Loucy (cell line): ENCODE data around the gene LDAH.

Experiments
- H2AFZ ChIP-seq: fragments of 200-600 bp; sonication (generic); 2 replicates; pipeline ENCODE4 v1.6.0; 2016; ENCODE audit warnings: antibody characterized with exemption, mild to moderate bottlenecking, low read length, moderate library complexity
- H3F3A ChIP-seq: fragments of 200-600 bp; 2 replicates; pipeline ENCODE4 v1.6.0; 2016; ENCODE audit warnings: antibody characterized with exemption, low read depth, mild to moderate bottlenecking
- H3K27me3 ChIP-seq: fragments of 200-600 bp; sonication (generic); 2 replicates; pipeline ENCODE4 v1.6.1; 2014; ENCODE audit warnings: low read length, mild to moderate bottlenecking; ENCODE audit not compliant: insufficient read depth, poor library complexity, severe bottlenecking
- H3K36me3 ChIP-seq: fragments of 200-600 bp; sonication (generic); 2 replicates; pipeline ENCODE4 v1.6.1; 2016; ENCODE audit warnings: low read length; ENCODE audit not compliant: insufficient read depth
- H3K4me1 ChIP-seq: fragments of 200-600 bp; sonication (generic); 2 replicates; pipeline ENCODE4 v1.5.1; 2014; ENCODE audit warnings: low read length, mild to moderate bottlenecking; ENCODE audit not compliant: insufficient read depth, poor library complexity, severe bottlenecking
- H3K4me2 ChIP-seq: fragments of 200-600 bp; sonication (generic); 2 replicates; pipeline ENCODE4 v1.6.0; 2014; ENCODE audit warnings: antibody characterized with exemption, low read length, low read depth, mild to moderate bottlenecking; ENCODE audit not compliant: poor library complexity, severe bottlenecking
- H3K4me3 ChIP-seq: fragments of 200-600 bp; sonication (generic); 2 replicates; pipeline ENCODE4 v1.5.1; 2014; ENCODE audit warnings: low read length, mild to moderate bottlenecking, mixed read lengths; ENCODE audit not compliant: poor library complexity, severe bottlenecking
- H3K79me2 ChIP-seq: fragments of 200-600 bp; sonication (generic); 2 replicates; pipeline ENCODE4 v1.6.1; 2014; ENCODE audit warnings: low read length; ENCODE audit not compliant: insufficient read depth
- H3K9ac ChIP-seq: fragments of 200-600 bp; sonication (generic); 2 replicates; pipeline ENCODE4 v1.6.0; 2014; ENCODE audit warnings: mild to moderate bottlenecking, low read depth, low read length, moderate library complexity; ENCODE audit not compliant: poor library complexity, severe bottlenecking
- H3K9me2 ChIP-seq: fragments of 200-600 bp; sonication (generic); replicated peaks from 2 replicates; pipeline ENCODE4 v1.6.1; 2016; ENCODE audit warnings: low read depth, low read length, mixed read lengths
- H3K9me3 ChIP-seq: fragments of 200-600 bp; sonication (generic); 2 replicates; pipeline ENCODE4 v1.6.1; 2014; ENCODE audit warnings: mild to moderate bottlenecking, antibody characterized with exemption, low read length, low read depth; ENCODE audit not compliant: insufficient read depth
- H4K20me1 ChIP-seq: fragments of 200-600 bp; sonication (generic); 2 replicates; pipeline ENCODE4 v1.6.0; 2014; ENCODE audit warnings: antibody characterized with exemption, low read length, mild to moderate bottlenecking; ENCODE audit not compliant: insufficient read depth, poor library complexity, severe bottlenecking
- CTCF ChIP-seq: fragments of 200-600 bp; sonication (generic); conservative IDR thresholded peaks from 2 replicates; pipeline ENCODE4 v1.5.1; 2014; ENCODE audit warnings: mild to moderate bottlenecking, antibody characterized with exemption, low read length
- EZH2phosphoT487 ChIP-seq: fragments of 200-600 bp; IDR thresholded peaks from 2 replicates; pipeline ENCODE4 v1.6.1; 2018; ENCODE audit warnings: antibody characterized with exemption, mild to moderate bottlenecking, moderate library complexity, borderline replicate concordance

The LDAH gene

GRCh38 chr2:20652141-20652540 is 170.8 kb downstream of the LDAH start:
- peaks cover 78% of the 10 kb centered on the region for H3K4me1 ChIP-seq
- H3K27me3 ChIP-seq, result no peaks in the 10 kb centered on the region
- no peak overlapping the region for H2AFZ ChIP-seq
- H3K79me2 ChIP-seq, result peaks cover 4% of the 10 kb centered on the region; the same call in 1 of the 2 replicates
- no peaks in the 10 kb centered on the region; the same call in 1 of the 2 replicates for H3F3A ChIP-seq
- peak overlapping the region; percentile 79 for H3K9ac ChIP-seq
- H3K9me2 ChIP-seq, result no peaks in the 10 kb centered on the region
- no peaks in the 10 kb centered on the region for H4K20me1 ChIP-seq
- H3K4me3 ChIP-seq, result no peak overlapping the region
- peak overlapping the region; percentile 82 for H3K4me2 ChIP-seq
- H3K9me3 ChIP-seq, result no peaks in the 10 kb centered on the region
- no peaks in the 10 kb centered on the region for H3K36me3 ChIP-seq
- TF ChIP-seq CTCF (no peak), EZH2phosphoT487 (no peak)

GRCh38 chr2:20651731-20652099 is 171.2 kb downstream of the LDAH start:
- no peaks in the 10 kb centered on the region for H3K9me2 ChIP-seq
- no peaks in the 10 kb centered on the region for H3K27me3 ChIP-seq
- peak overlapping the region; percentile 82 for H3K4me2 ChIP-seq
- no peaks in the 10 kb centered on the region for H3K36me3 ChIP-seq
- no peak for TF ChIP-seq CTCF
- TF ChIP-seq EZH2phosphoT487, result no peak
- H3F3A ChIP-seq, result no peaks in the 10 kb centered on the region; the same call in 1 of the 2 replicates
- peaks cover 78% of the 10 kb centered on the region for H3K4me1 ChIP-seq
- H3K9me3 ChIP-seq, result no peaks in the 10 kb centered on the region
- no peak overlapping the region for H2AFZ ChIP-seq
- H4K20me1 ChIP-seq, result no peaks in the 10 kb centered on the region
- H3K79me2 ChIP-seq, result peaks cover 4% of the 10 kb centered on the region; the same call in 1 of the 2 replicates
- peak overlapping the region; percentile 79 for H3K9ac ChIP-seq
- peak overlapping the region; percentile 95 for H3K4me3 ChIP-seq

DNA sequence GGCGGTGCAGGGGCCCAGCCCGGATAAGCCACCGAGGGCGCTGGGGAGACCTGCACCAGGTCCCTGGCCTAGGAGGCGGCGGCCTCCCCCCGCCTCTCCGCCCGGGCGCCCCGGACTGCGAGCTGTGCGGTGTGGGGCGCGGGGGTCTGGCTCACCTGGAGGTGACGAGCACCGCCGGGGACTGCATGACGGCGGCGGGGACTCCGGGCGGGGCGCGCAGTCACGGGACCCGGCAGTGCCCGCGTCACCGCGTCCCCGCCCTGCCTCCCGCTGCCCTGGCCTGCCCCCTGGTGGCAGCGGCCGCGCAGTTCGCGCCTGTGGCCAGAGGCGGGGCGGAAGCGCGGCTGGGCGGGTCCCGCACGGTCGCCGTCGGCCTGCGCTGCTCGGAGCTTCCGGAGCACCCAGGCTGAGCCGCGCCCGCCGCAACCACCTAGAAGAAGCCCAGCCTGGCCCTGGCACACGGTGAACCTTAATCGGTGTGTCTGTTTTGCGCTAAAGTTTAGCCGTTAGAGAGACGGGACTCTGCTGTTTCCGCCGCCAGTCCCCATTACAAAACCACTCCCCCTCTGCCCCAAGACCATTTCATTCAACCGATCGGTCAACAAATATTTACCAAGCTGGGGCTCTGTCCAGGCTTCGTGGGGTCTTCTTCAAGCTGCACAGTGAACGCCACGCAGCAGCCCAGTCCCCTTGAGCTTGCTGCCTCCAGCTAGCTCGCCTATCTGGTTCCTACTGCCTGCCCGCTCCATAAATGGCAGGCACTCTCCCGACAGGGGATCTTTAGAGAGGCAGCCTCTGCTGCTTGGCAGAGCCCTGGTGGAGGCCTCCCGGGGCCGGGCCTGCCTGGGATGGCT is 171.8 kb downstream of the LDAH start, which contains the start of gene HS1BP3:
Gene HS1BP3, minus strand, starts transcription at position 222 of the 854 bp plus-strand sequence. Its CDS starts 35 bp downstream, at position 187.
- H3K4me1 ChIP-seq, result peaks cover 78% of the 10 kb centered on the region
- H3K4me3 ChIP-seq, result peak within 1 kb of the TSS; percentile 95
- peak within 1 kb of the TSS; percentile 99 for H3K4me2 ChIP-seq
- H4K20me1 ChIP-seq, result no peaks in the 10 kb centered on the region
- no peaks in the 10 kb centered on the region for H3K9me2 ChIP-seq
- H3K9me3 ChIP-seq, result no peaks in the 10 kb centered on the region
- H3K27me3 ChIP-seq, result no peaks in the 10 kb centered on the region
- H3F3A ChIP-seq, result no peaks in the 10 kb centered on the region; the same call in 1 of the 2 replicates
- peaks cover 4% of the 10 kb centered on the region; the same call in 1 of the 2 replicates for H3K79me2 ChIP-seq
- H2AFZ ChIP-seq, result peak within 1 kb of the TSS; percentile 91
- H3K36me3 ChIP-seq, result no peaks in the 10 kb centered on the region
- TF ChIP-seq EZH2phosphoT487 (no peak), CTCF (peak; percentile 61)
- peak within 1 kb of the TSS; percentile 83 for H3K9ac ChIP-seq
